Progenitor cell of endocrine pancreas (in vitro differentiated cells): Measurements from ENCODE around the gene CACNA2D1. TPM values are rescaled to one million over a fixed set of nuclear protein-coding genes. Genes with fewer than 3 reads are reported as not detected.

Experiments
- DNase-seq: peaks from one replicate; pipeline ENCODE4 v3.0.0; 2021; ENCODE audit warnings: low spot score; ENCODE audit not compliant: unreplicated experiment
- H3K27ac Mint-ChIP-seq: 2 replicates; pipeline ENCODE4 v1.8.0; 2021; ENCODE audit warnings: mild to moderate bottlenecking, moderate library complexity, mixed read lengths
- H3K27me3 Mint-ChIP-seq: 2 replicates; pipeline ENCODE4 v1.8.0; 2021; ENCODE audit warnings: mixed read lengths
- H3K36me3 Mint-ChIP-seq: 2 replicates; pipeline ENCODE4 v1.8.0; 2022; ENCODE audit warnings: mixed read lengths; ENCODE audit not compliant: insufficient read depth
- H3K4me1 Mint-ChIP-seq: 2 replicates; pipeline ENCODE4 v1.8.0; 2021; ENCODE audit warnings: low read depth, mixed read lengths
- H3K4me3 Mint-ChIP-seq: 2 replicates; pipeline ENCODE4 v1.8.0; 2021; ENCODE audit warnings: low read depth, mild to moderate bottlenecking, moderate library complexity, mixed read lengths
- H3K9me3 Mint-ChIP-seq: 2 replicates; pipeline ENCODE4 v1.8.0; 2021; ENCODE audit warnings: low read depth, mixed read lengths
- total RNA-seq: library from RNA; stranded (reverse); gene quantifications from 2 replicates; pipeline ENCODE4 v1.2.1, GENCODE V29; 2021
- TF ChIP-seq, protein P1 (sequence below): fragments of 200-600 bp; sonication (generic); IDR thresholded peaks from one replicate; pipeline ENCODE4 v1.5.0; 2021; ENCODE audit warnings: antibody characterized with exemption, mild to moderate bottlenecking; ENCODE audit not compliant: unreplicated experiment

Gene CACNA2D1
- total RNA-seq, 1 donor from 2014 or later, result 25.1 TPM

DNA sequence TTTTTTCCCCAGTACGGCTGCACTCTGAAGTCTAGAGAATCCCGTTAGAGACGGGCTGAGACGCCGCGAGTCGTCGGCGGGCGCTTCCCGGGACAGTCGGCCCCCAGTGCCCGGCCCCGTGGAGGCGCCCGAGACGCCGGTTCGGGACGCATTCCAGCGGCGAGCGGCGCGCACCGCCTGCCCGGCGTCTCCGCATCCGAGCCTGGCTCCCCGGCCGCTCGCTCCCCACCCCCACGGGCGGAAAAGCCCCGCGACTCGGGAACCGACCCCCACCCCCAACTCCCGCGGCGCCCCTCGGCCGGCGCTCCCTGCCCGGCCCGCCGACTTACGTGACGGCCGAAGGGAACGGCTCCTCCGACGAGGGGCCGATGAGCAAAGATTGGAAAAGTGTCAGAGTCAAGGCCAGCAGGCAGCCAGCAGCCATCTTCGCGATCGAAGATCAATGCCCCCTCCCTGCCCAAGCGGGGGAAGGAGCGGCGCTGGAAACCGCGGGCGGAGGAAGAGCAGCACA, 486 bp downstream of the CACNA2D1 start:
- H3K4me3 Mint-ChIP-seq, result peak overlapping the region; percentile 88
- peaks cover 27% of the 10 kb centered on the region for H3K27me3 Mint-ChIP-seq
- H3K4me1 Mint-ChIP-seq, result peaks cover 8% of the 10 kb centered on the region
- TF ChIP-seq, protein P1, sequence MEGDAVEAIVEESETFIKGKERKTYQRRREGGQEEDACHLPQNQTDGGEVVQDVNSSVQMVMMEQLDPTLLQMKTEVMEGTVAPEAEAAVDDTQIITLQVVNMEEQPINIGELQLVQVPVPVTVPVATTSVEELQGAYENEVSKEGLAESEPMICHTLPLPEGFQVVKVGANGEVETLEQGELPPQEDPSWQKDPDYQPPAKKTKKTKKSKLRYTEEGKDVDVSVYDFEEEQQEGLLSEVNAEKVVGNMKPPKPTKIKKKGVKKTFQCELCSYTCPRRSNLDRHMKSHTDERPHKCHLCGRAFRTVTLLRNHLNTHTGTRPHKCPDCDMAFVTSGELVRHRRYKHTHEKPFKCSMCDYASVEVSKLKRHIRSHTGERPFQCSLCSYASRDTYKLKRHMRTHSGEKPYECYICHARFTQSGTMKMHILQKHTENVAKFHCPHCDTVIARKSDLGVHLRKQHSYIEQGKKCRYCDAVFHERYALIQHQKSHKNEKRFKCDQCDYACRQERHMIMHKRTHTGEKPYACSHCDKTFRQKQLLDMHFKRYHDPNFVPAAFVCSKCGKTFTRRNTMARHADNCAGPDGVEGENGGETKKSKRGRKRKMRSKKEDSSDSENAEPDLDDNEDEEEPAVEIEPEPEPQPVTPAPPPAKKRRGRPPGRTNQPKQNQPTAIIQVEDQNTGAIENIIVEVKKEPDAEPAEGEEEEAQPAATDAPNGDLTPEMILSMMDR, result no peak
- no peaks in the 10 kb centered on the region for H3K9me3 Mint-ChIP-seq
- peak overlapping the region; percentile 86 for H3K27ac Mint-ChIP-seq
- no peaks in the 10 kb centered on the region for H3K36me3 Mint-ChIP-seq
- peak; percentile 54 for DNase-seq

DNA sequence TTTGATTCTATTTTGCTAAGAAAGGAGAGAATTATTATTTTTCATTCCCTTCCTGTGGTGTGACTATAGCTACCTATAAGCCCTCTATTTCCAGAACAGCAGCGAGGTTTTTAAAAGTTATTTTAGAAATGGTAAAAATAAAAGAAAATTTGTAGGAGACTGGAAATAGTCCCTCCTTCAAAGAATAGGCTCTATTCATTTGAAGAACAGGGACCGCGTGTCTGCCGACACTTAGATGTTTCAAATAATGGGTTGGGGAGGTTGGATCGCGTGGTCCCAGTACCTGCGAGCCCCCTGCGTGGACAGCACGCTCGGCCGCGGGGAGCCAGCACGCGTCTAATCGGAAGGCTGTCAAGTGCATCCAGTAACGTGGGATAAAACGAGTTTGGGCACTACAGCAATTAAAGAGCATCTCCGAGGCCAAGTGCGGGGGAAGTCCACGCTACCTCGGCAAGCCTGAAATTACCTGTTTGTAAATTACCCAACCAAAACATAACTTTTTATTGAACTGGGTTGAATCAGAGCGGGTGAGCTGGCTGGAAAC, 1.0 kb downstream of the CACNA2D1 start:
- peaks cover 8% of the 10 kb centered on the region for H3K4me1 Mint-ChIP-seq
- H3K27ac Mint-ChIP-seq, result peak overlapping the region; percentile 84
- TF ChIP-seq, protein P1, result no peak
- no peak for DNase-seq
- peak overlapping the region; percentile 88 for H3K4me3 Mint-ChIP-seq
- H3K27me3 Mint-ChIP-seq, result peaks cover 25% of the 10 kb centered on the region
- no peaks in the 10 kb centered on the region for H3K36me3 Mint-ChIP-seq
- no peaks in the 10 kb centered on the region for H3K9me3 Mint-ChIP-seq

DNA sequence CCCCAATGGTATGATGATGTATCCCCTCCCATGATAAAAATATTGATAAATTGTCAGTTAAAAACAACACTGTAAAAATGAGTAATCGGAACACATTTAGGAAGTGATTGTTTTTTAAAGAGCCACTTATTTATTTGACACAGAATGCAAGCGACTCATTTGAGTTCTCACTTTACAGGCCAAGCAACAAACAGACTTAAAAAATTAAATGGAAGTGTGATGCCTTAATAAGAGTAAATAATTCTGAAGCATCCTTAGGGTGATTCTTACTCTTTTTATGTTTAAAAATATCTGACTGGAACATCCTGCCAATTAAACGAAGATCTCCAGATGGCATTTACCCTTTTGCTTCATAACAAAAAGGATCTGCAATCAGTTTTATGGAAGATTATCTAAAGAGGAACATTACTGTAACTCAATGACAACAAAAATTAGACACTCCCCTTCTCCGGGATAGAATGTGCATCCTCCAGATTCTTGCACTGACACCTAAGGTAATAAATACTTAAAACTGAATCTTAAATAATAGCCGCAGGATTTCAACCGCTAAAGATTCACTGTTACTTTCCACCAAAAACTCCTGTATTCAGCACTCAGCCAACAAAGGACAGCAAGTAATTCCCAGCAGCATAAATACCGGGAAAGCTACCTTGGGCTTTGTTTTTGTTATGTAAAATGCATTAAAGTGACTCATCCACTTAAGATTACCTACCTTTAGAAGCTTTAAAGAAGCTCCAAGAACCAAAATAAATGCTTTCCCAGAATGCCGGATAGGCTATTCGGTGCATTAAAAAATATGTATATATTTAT, 1.7 kb downstream of the CACNA2D1 start:
- DNase-seq, result no peak
- peaks cover 25% of the 10 kb centered on the region for H3K27me3 Mint-ChIP-seq
- H3K27ac Mint-ChIP-seq, result no peak overlapping the region

DNA sequence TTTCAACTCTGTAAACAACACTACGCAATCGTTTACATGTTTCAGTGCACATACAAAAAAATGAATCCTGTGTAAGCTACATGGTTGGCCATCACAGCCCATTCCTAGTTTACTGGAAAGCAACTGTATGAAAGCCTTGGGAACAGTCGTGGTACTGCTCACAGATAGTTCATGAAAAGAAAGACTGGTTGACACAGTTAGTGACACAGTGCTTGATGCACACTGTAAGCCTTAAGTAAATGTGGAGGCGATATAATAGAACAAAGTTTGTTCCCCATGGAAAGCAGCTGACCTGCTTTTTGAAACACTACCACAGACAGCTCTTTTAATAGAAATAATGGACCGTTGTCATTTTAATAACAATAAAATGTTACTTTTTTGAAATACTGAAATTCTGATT, 5.1 kb downstream of the CACNA2D1 start:
- Mint-ChIP-seq H3K4me1 (peaks cover 4% of the 10 kb centered on the region), H3K9me3 (no peaks in the 10 kb centered on the region), H3K36me3 (no peaks in the 10 kb centered on the region), H3K27me3 (peaks cover 22% of the 10 kb centered on the region), H3K4me3 (no peak overlapping the region), H3K27ac (no peak overlapping the region)
- DNase-seq, result no peak
- TF ChIP-seq, protein P1, result no peak

More for the DNA sequence above, 1.7 kb downstream of the CACNA2D1 start:
- H3K36me3 Mint-ChIP-seq, result no peaks in the 10 kb centered on the region
- peak overlapping the region; percentile 88 for H3K4me3 Mint-ChIP-seq
- TF ChIP-seq, protein P1, result no peak
- H3K9me3 Mint-ChIP-seq, result no peaks in the 10 kb centered on the region
- H3K4me1 Mint-ChIP-seq, result peaks cover 8% of the 10 kb centered on the region

DNA sequence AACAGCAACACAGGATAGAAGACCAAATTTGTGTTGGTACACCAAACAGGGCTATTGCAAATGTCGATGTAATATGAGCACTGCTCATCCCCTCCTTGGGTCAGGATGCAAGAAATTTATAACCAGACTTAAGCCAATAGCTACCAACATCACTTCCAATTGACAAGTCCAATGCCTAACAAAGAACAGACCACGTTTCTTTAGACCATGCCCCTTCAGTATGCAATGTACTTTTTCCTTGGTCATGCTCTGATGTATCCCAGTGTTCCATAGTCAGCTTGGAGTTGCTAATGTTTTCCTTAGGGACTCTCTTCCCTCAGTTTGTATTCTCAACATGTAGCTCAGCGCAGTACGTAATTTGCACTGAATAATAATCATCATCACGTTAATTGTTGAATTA, 7.8 kb downstream of the CACNA2D1 start:
- no peak overlapping the region for H3K4me3 Mint-ChIP-seq
- H3K9me3 Mint-ChIP-seq, result no peaks in the 10 kb centered on the region
- no peak overlapping the region for H3K27ac Mint-ChIP-seq
- H3K4me1 Mint-ChIP-seq, result no peaks in the 10 kb centered on the region
- no peak for DNase-seq
- H3K36me3 Mint-ChIP-seq, result no peaks in the 10 kb centered on the region
- H3K27me3 Mint-ChIP-seq, result peaks cover 3% of the 10 kb centered on the region
- TF ChIP-seq, protein P1, result no peak
